HepG2 (cell line): Measurements from ENCODE around the gene GLB1L. TPM values are rescaled to one million over a fixed set of nuclear protein-coding genes. Genes with fewer than 3 reads are reported as not detected.

Experiments used
- ESRRA ChIP-seq: sonication (generic); formaldehyde crosslinking; IDR thresholded peaks from 2 replicates; pipeline ENCODE4 v1.5.1; 2020; ENCODE audit warnings: mild to moderate bottlenecking, low read depth, missing genetic modification reagents
- HNRNPLL ChIP-seq: fragments of 200-400 bp; formaldehyde crosslinking; IDR thresholded peaks from 2 replicates; pipeline ENCODE4 v1.6.1; 2017; ENCODE audit warnings: mild to moderate bottlenecking, low read depth, low read length; ENCODE audit not compliant: poor library complexity, severe bottlenecking
- KAT7 ChIP-seq: IDR thresholded peaks from 2 replicates; pipeline ENCODE4 v1.6.1; 2018; ENCODE audit warnings: borderline replicate concordance, missing compliant biosample characterization
- KDM1A ChIP-seq: IDR thresholded peaks from 2 replicates; pipeline ENCODE4 v1.6.1; 2016; ENCODE audit warnings: missing compliant biosample characterization
- KDM4B ChIP-seq: sonication (generic); formaldehyde crosslinking; IDR thresholded peaks from 2 replicates; pipeline ENCODE4 v1.4.0; 2020; ENCODE audit warnings: missing genetic modification reagents
- MXI1 ChIP-seq: IDR thresholded peaks from 3 replicates; pipeline ENCODE4 v1.6.1; 2012; ENCODE audit warnings: low read depth, low read length, inconsistent platforms, borderline replicate concordance
- MYC ChIP-seq: sonication (generic); formaldehyde crosslinking; IDR thresholded peaks from 2 replicates; pipeline ENCODE4 v1.9.0; 2021; ENCODE audit warnings: missing genetic modification reagents, borderline replicate concordance
- NFKBIZ ChIP-seq: IDR thresholded peaks from 2 replicates; pipeline ENCODE4 v1.6.1; 2018; ENCODE audit warnings: missing genetic modification reagents, missing compliant biosample characterization
- NR3C1 ChIP-seq: sonication (generic); formaldehyde crosslinking; IDR thresholded peaks from 2 replicates; pipeline ENCODE4 v1.4.0; 2020; ENCODE audit warnings: missing genetic modification reagents
- RAD51 ChIP-seq: fragments of 450-650 bp; IDR thresholded peaks from 2 replicates; pipeline ENCODE4 v1.6.1; 2016; ENCODE audit warnings: borderline replicate concordance
- RBFOX2 ChIP-seq: fragments of 200-400 bp; formaldehyde crosslinking; IDR thresholded peaks from 2 replicates; pipeline ENCODE4 v1.6.1; 2017; ENCODE audit warnings: low read depth, mild to moderate bottlenecking, low read length
- RFX1 ChIP-seq: fragments of 450-650 bp; IDR thresholded peaks from 2 replicates; pipeline ENCODE4 v1.6.1; 2017
- RXRA ChIP-seq: sonication (generic); formaldehyde crosslinking; IDR thresholded peaks from 2 replicates; pipeline ENCODE4 v1.5.1; 2020; ENCODE audit warnings: missing genetic modification reagents
- SKI ChIP-seq: fragments of 450-650 bp; IDR thresholded peaks from one replicate; pipeline ENCODE4 v1.6.1; 2018; ENCODE audit warnings: mild to moderate bottlenecking; ENCODE audit not compliant: partially characterized antibody
- ZNF33A ChIP-seq: sonication (generic); formaldehyde crosslinking; IDR thresholded peaks from 2 replicates; pipeline ENCODE4 v1.5.1; 2020; ENCODE audit warnings: missing genetic modification reagents, mild to moderate bottlenecking, moderate library complexity, borderline replicate concordance
- polyA plus RNA-seq, 8 experiments: library from polyadenylated mRNA; depleted of rRNA in 3 of 8; stranded (reverse) in 7 of 8; unstranded in 1 of 8; fragments of >200 nt; fragmentation: Illumina TruSeq in 4 of 8; extraction: Trizol in 4 of 8; gene quantifications; 2 replicates each; pipeline versions ENCODE4 v1.2.1 to v1.2.3, GENCODE V29; 2011 to 2016; ENCODE audit warnings: low read depth in 4 of 8, missing spikeins in 1 of 8, mixed read lengths in 1 of 8; ENCODE audit not compliant: insufficient read depth in 1 of 8
- total RNA-seq, 5 experiments: library from RNA; depleted of rRNA; stranded (reverse); fragments of >200 nt; fragmentation: Illumina TruSeq; extraction: Trizol; gene quantifications; 2 replicates each; pipeline ENCODE4 v1.2.3, GENCODE V29; 2016; ENCODE audit warnings: low read depth in 1 of 5
- TF ChIP-seq, protein P1 (sequence below): sonication (generic); formaldehyde crosslinking; IDR thresholded peaks from 2 replicates; pipeline ENCODE4 v1.9.0; 2021; ENCODE audit warnings: missing genetic modification reagents, borderline replicate concordance
- TF ChIP-seq, protein P2 (sequence below): IDR thresholded peaks from 2 replicates; pipeline ENCODE4 v1.6.1; 2016; ENCODE audit warnings: missing compliant biosample characterization, missing genetic modification reagents, borderline replicate concordance
- TF ChIP-seq, protein P3 (sequence below): sonication (generic); formaldehyde crosslinking; IDR thresholded peaks from 2 replicates; pipeline ENCODE4 v1.4.0; 2020; ENCODE audit warnings: missing genetic modification reagents
- TF ChIP-seq, protein P4 (sequence below): sonication (generic); formaldehyde crosslinking; IDR thresholded peaks from 2 replicates; pipeline ENCODE4 v1.4.0; 2020; ENCODE audit warnings: missing genetic modification reagents, borderline replicate concordance
- TF ChIP-seq, protein P5 (sequence below): sonication (generic); formaldehyde crosslinking; IDR thresholded peaks from 2 replicates; pipeline ENCODE4 v1.8.0; 2022; ENCODE audit warnings: mild to moderate bottlenecking, missing genetic modification reagents, moderate library complexity

The GLB1L gene
- total and polyA plus RNA-seq, 2 of the 13 experiments (the other 11 are each of a cell fraction or from before 2014, with no cell fraction given) = 6.8 to 7.3 TPM

DNA sequence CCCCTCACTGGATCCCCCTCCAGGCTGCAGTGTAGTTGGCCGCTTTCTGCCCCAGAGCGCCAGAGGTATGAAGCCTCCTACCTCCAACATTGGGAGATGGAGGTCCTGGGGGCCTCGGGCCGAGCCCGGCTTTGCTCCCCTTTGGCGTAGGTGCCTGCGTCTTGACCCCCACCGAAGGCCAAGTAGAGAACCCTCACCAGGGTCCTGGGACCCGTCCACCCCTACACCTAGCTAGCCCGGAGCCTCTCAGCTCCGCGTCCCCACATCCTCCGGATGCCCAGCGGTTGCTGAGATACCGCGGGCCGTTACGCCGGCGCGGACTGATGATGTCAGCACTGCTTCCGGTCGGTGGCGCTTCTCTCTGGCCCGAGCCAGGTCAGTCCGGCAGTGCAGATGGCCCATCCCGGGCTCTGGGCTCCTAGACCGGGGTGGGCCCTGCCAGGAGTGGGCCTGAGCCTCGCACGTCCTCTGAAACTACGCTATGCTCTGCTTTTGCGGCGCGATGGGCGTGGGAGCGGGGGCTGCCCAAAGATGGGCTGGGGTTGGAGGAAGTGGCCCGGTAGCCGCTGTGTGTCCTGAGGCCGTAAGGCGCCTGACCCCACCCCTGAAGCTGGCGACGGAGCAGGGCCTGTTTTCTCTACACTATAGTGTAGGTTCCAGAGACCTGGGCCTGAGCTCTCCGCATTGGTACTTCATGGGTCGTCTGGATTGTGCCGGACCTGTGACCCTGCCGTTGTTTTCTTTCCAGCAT is at the start of gene GLB1L, which contains the start of gene STK16 (continued):
- TF ChIP-seq NFKBIZ (peak; percentile 91), KAT7 (peak; percentile 98; the same call in 1 of the 2 replicates), RAD51 (no peak), MXI1 (peak; percentile 94), RXRA (CRISPR knock-in tag) (peak; percentile 94), ZNF33A (CRISPR knock-in tag) (no peak), MYC (CRISPR knock-in tag) (peak; percentile 85), KDM4B (CRISPR knock-in tag) (no peak; the same call in 1 of the 2 replicates), NR3C1 (no peak), RFX1 (peak; percentile 81), SKI (peak; percentile 36), RBFOX2 (peak; percentile 99), KDM1A (CRISPR knock-in tag) (peak; percentile 59; the same call in 1 of the 2 replicates), ESRRA (CRISPR knock-in tag) (peak; percentile 79; the same call in 1 of the 2 replicates), HNRNPLL (peak; percentile 83)
- TF ChIP-seq, protein P1, sequence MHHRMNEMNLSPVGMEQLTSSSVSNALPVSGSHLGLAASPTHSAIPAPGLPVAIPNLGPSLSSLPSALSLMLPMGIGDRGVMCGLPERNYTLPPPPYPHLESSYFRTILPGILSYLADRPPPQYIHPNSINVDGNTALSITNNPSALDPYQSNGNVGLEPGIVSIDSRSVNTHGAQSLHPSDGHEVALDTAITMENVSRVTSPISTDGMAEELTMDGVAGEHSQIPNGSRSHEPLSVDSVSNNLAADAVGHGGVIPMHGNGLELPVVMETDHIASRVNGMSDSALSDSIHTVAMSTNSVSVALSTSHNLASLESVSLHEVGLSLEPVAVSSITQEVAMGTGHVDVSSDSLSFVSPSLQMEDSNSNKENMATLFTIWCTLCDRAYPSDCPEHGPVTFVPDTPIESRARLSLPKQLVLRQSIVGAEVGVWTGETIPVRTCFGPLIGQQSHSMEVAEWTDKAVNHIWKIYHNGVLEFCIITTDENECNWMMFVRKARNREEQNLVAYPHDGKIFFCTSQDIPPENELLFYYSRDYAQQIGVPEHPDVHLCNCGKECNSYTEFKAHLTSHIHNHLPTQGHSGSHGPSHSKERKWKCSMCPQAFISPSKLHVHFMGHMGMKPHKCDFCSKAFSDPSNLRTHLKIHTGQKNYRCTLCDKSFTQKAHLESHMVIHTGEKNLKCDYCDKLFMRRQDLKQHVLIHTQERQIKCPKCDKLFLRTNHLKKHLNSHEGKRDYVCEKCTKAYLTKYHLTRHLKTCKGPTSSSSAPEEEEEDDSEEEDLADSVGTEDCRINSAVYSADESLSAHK (CRISPR knock-in tag) = peak; percentile 75; the same call in 1 of the 2 replicates
- TF ChIP-seq, protein P2, sequence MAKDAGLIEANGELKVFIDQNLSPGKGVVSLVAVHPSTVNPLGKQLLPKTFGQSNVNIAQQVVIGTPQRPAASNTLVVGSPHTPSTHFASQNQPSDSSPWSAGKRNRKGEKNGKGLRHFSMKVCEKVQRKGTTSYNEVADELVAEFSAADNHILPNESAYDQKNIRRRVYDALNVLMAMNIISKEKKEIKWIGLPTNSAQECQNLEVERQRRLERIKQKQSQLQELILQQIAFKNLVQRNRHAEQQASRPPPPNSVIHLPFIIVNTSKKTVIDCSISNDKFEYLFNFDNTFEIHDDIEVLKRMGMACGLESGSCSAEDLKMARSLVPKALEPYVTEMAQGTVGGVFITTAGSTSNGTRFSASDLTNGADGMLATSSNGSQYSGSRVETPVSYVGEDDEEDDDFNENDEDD (CRISPR knock-in tag) = peak; percentile 72; the same call in 1 of the 2 replicates
- TF ChIP-seq, protein P3, sequence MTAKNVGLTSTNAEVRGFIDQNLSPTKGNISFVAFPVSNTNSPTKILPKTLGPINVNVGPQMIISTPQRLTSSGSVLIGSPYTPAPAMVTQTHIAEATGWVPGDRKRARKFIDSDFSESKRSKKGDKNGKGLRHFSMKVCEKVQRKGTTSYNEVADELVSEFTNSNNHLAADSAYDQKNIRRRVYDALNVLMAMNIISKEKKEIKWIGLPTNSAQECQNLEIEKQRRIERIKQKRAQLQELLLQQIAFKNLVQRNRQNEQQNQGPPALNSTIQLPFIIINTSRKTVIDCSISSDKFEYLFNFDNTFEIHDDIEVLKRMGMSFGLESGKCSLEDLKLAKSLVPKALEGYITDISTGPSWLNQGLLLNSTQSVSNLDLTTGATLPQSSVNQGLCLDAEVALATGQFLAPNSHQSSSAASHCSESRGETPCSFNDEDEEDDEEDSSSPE = peak; percentile 65
- TF ChIP-seq, protein P4, sequence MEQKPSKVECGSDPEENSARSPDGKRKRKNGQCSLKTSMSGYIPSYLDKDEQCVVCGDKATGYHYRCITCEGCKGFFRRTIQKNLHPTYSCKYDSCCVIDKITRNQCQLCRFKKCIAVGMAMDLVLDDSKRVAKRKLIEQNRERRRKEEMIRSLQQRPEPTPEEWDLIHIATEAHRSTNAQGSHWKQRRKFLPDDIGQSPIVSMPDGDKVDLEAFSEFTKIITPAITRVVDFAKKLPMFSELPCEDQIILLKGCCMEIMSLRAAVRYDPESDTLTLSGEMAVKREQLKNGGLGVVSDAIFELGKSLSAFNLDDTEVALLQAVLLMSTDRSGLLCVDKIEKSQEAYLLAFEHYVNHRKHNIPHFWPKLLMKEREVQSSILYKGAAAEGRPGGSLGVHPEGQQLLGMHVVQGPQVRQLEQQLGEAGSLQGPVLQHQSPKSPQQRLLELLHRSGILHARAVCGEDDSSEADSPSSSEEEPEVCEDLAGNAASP (CRISPR knock-in tag) = peak; percentile 92
- TF ChIP-seq, protein P5, sequence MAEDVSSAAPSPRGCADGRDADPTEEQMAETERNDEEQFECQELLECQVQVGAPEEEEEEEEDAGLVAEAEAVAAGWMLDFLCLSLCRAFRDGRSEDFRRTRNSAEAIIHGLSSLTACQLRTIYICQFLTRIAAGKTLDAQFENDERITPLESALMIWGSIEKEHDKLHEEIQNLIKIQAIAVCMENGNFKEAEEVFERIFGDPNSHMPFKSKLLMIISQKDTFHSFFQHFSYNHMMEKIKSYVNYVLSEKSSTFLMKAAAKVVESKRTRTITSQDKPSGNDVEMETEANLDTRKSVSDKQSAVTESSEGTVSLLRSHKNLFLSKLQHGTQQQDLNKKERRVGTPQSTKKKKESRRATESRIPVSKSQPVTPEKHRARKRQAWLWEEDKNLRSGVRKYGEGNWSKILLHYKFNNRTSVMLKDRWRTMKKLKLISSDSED = no peak
